HL-60/S4 (cell line): Measurements from ENCODE around the gene SETD1B.
"Not testable (repeated sequence)": the region's sequence is repeated elsewhere in the genome, so short reads cannot be mapped to it uniquely, and the experiment has no call there.

Experiments
- in situ Hi-C: fragments of 300-500 bp; cut with MboI; formaldehyde crosslinking; loops from 2 replicates; pipeline ENCODE4 v1.14.3; 2022; ENCODE audit warnings: low sequenced_read_pairs

SETD1B gene

GRCh38 chr12:121845701-121846100, 41.9 kb downstream of the SETD1B start:
- in situ Hi-C loops, result no loop called here

- in situ Hi-C loops, result no loop called here
Observed at GRCh38 chr12:121849211-121849610, 45.4 kb downstream of the SETD1B start.

GRCh38 chr12:121849665-121850064, 45.9 kb downstream of the SETD1B start:
- in situ Hi-C loops, result no loop called here

GRCh38 chr12:121852392-121852791, 48.6 kb downstream of the SETD1B start:
- in situ Hi-C loops, result not testable (repeated sequence)

- in situ Hi-C loops, result no loop called here
Observed at GRCh38 chr12:121857322-121858246, 53.8 kb downstream of the SETD1B start.

- in situ Hi-C loops, result no loop called here
Observed at GRCh38 chr12:121858318-121858661, 54.5 kb downstream of the SETD1B start.

GRCh38 chr12:121858662-121859572, 55.1 kb downstream of the SETD1B start, which contains the start of gene HPD:
Gene HPD (minus strand): TSS chr12:121858859. CDS start chr12:121858823, 36 bp downstream.
- in situ Hi-C loops, result no loop called here

- in situ Hi-C loops, result no loop called here
Observed at GRCh38 chr12:121860257-121860656, 56.4 kb downstream of the SETD1B start.

- in situ Hi-C loops, result not testable (repeated sequence)
Observed at GRCh38 chr12:121860699-121861098, 56.9 kb downstream of the SETD1B start.

GRCh38 chr12:121861636-121862254, 57.9 kb downstream of the SETD1B start:
- in situ Hi-C loops, result no loop called here

GRCh38 chr12:121866331-121866730, 62.5 kb downstream of the SETD1B start:
- in situ Hi-C loops, result no loop called here

GRCh38 chr12:121869229-121869628, 65.4 kb downstream of the SETD1B start:
- in situ Hi-C loops, result not testable (repeated sequence)

- in situ Hi-C loops, result no loop called here
Observed at GRCh38 chr12:121871467-121871866, 67.7 kb downstream of the SETD1B start.

GRCh38 chr12:121872546-121873215, 68.9 kb downstream of the SETD1B start:
- in situ Hi-C loops, result no loop called here

GRCh38 chr12:121873216-121873569, 69.4 kb downstream of the SETD1B start:
- in situ Hi-C loops, result no loop called here

GRCh38 chr12:121874071-121874470, 70.3 kb downstream of the SETD1B start:
- in situ Hi-C loops, result no loop called here

GRCh38 chr12:121875582-121875981, 71.8 kb downstream of the SETD1B start:
- in situ Hi-C loops, result no loop called here

- in situ Hi-C loops, result not testable (repeated sequence)
Observed at GRCh38 chr12:121876080-121876447, 72.3 kb downstream of the SETD1B start.
